ENCODE results near the gene CEP85L.

The CEP85L gene

DNA sequence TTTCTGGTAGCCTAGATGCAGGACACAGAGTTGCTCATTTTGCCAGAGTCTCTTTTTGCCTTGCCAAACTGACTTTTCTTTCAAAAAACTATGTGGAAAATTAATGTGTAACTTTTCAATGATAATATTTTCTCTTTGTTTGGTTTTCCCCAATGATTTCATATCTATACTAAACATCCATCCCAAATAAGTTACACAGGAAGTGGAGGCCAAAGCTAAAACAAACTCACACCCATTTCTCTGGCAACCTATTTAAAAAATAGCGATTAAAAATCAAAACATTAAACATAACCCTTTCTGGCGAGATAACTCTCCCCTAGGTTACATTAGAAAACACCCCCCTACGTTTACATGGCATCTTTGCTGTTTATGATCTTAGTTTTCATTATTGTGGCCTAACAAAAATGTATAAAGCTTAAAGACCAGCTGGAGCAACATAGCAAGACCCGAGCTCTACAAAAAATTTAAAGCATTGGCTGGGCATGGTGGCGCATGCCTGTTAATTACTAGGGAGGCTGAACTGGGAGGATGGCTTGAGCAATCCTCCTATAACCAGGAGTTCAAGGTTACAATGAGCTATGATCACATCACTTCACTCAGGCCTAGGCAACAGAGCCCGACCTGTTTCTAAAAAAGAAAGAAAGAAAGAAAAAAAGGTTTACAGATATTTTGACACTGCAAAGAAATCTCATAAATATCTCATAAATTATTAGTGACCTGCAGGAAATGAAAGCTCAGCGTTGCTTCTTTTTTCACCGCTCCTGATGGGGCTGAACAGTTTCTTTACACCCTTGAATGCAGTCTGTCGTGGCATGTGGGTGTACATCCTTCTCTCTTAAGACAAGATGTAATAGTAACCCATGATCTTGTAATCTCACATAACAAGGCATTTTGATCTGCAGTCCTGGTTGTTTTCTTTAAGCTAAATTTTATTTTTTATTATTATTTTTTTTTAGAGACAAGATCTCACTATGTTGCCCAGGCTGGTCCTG, 32.8 kb upstream of the CEP85L start:
- TF ChIP-seq, protein P1, sequence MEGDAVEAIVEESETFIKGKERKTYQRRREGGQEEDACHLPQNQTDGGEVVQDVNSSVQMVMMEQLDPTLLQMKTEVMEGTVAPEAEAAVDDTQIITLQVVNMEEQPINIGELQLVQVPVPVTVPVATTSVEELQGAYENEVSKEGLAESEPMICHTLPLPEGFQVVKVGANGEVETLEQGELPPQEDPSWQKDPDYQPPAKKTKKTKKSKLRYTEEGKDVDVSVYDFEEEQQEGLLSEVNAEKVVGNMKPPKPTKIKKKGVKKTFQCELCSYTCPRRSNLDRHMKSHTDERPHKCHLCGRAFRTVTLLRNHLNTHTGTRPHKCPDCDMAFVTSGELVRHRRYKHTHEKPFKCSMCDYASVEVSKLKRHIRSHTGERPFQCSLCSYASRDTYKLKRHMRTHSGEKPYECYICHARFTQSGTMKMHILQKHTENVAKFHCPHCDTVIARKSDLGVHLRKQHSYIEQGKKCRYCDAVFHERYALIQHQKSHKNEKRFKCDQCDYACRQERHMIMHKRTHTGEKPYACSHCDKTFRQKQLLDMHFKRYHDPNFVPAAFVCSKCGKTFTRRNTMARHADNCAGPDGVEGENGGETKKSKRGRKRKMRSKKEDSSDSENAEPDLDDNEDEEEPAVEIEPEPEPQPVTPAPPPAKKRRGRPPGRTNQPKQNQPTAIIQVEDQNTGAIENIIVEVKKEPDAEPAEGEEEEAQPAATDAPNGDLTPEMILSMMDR (IDR thresholded peaks at IDR 0.05; ENCODE audit: low read depth, low read length, missing control alignments): no peak
- H3K4me3 ChIP-seq (ENCODE audit: low read depth, low read length): no peak overlapping the region; the same call in 1 of the 2 replicates
- no peak for DNase-seq (ENCODE audit: low read depth)

DNA sequence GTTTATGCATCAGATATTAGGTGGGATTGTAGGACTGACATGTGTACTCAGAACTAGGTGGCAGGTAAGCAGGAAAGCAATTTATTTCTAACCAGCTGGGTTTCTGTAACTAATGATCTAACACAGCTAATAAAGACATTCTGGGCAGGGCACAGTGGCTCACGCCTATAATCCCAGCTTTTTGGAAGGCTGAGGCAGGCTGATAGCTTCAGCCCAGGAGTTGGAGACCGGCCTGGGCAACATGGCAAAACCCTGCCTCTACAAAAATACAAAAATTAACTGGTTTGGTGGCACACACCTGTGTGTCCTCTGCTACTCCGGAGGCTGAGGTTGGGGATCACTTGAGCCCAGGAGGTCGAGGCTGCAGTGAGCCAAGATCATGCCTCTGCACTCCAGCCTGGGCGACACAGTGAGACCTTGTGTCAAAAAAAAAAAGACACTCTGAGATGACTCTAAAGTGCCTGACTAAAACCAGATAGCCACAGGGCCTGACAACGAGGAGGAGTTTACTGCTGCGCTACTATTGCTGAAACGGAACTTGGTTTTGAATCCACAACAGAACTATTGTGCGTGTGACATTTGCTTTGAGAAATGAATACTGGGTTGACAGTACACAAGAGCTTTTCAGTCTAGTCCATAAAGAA, 29.2 kb upstream of the CEP85L start:
- no peak overlapping the region for H3K4me3 ChIP-seq (ENCODE audit: low read depth, low read length)
- TF ChIP-seq, protein P1 (IDR thresholded peaks at IDR 0.05; ENCODE audit: low read depth, low read length, missing control alignments): no peak
- no peak for DNase-seq (ENCODE audit: low read depth)

DNA sequence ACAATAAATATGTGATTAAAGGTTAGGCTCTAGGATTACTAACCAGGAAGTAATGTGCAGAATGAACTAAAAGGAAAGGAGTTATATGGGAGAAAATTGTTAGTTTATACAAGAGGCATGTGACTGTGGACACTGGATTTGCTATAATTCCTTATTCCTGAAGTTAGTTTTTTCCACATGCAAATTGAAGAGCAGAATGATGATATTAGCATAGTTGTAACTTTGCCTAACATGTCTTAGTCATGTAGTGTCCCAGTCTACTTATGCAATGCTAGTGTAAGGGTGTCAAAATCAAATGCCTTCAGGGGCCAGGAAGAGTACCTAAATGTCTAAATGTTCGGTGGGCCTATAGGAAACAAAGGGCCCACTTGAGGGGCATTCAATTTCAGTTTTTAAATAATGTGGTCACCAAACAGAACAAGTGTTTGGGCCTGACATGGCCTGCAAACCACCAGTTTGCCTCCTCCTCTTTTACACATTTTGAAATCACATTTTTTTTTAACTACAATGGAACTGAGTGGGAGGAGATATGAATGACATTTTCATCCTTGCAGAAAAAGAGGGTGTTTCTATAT, 28.0 kb upstream of the CEP85L start:
- TF ChIP-seq, protein P1 (IDR thresholded peaks at IDR 0.05; ENCODE audit: low read depth, low read length, missing control alignments): no peak
- DNase-seq (ENCODE audit: low read depth): no peak
- no peak overlapping the region for H3K4me3 ChIP-seq (ENCODE audit: low read depth, low read length)

DNA sequence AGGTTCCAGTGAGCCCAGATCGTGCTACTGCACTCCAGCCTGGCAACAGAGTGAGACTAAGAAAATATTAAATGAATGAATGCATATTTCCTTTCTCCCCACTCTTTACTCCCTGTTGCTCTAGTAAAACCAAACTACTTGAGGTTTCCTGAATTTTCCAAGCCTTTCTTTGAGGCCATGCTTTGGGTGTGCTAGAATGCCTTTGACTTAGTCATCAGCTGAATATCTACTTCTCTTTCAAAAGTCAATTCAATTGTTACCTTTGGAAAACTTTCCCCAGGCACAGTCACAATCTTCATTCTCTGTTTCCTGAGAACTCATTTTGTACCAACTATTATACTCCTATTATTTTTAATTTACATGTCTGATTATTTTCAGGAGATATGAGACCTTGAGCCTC, 27.5 kb upstream of the CEP85L start:
- TF ChIP-seq, protein P1 (IDR thresholded peaks at IDR 0.05; ENCODE audit: low read depth, low read length, missing control alignments): no peak
- no peak for DNase-seq (ENCODE audit: low read depth)
- H3K4me3 ChIP-seq (ENCODE audit: low read depth, low read length): no peak overlapping the region

DNA sequence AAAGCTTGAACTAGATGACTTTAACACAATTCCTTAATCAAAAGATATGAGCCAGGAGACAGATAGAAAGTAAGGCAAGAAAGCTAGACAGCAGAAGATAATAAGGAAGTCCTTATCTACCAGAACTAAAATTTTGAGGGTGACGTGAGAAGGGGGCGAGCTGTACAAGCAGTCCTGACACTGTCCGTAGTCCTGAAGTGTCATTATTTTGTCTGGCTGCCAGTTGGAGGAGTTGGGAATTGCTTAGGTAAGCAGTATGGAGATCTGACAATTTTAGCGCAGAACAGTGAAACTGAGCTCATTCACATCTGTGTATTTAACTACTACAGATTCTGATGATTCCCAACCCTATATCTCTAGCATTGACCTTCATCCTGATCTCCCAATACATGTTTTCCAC, 25.8 kb upstream of the CEP85L start:
- TF ChIP-seq, protein P1 (IDR thresholded peaks at IDR 0.05; ENCODE audit: low read depth, low read length, missing control alignments): no peak
- DNase-seq (ENCODE audit: low read depth): no peak
- H3K4me3 ChIP-seq (ENCODE audit: low read depth, low read length): no peak overlapping the region

DNA sequence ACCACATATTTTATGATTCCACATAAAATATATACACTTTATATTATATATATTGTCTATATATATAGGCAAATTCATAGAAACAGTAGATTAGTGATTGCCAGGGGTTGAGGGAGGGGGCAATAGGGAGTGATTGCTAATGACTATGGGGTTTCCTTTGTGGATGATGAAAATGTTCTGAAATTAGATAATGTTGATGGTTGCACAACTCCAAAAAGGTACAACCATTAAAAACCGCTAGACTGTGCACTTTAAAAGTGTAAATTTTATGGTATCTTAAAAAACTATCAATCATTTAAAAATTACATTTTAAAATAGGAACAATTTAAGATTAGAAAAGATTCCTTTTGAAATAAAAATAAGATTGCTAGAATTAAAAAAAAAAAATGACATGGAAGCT, 23.8 kb upstream of the CEP85L start:
- H3K4me3 ChIP-seq (ENCODE audit: low read depth, low read length): no peak overlapping the region
- TF ChIP-seq, protein P1 (IDR thresholded peaks at IDR 0.05; ENCODE audit: low read depth, low read length, missing control alignments): no peak
- DNase-seq (ENCODE audit: low read depth): no peak
